BE2C (cell line): ENCODE results near the gene MAP3K20.
"Not testable (repeated sequence)": the region's sequence is repeated elsewhere in the genome, so short reads cannot be mapped to it uniquely, and the experiment has no call there.

Experiments
- DNase-seq: peaks from one replicate; pipeline ENCODE4 v3.0.0-alpha.2; 2020
- H3K27me3 ChIP-seq: fragments of 250-450 bp; sonication (Bioruptor Pico); 2 replicates; pipeline ENCODE4 v1.5.1; 2020; ENCODE audit warnings: mild to moderate bottlenecking
- H3K36me3 ChIP-seq: fragments of 250-450 bp; sonication (Bioruptor Pico); 2 replicates; pipeline ENCODE4 v1.5.1; 2020; ENCODE audit warnings: mild to moderate bottlenecking
- H3K4me1 ChIP-seq: fragments of 250-450 bp; sonication (Bioruptor Pico); 2 replicates; pipeline ENCODE4 v1.5.1; 2020
- H3K4me3 ChIP-seq: 2 replicates; pipeline ENCODE4 v1.5.1; 2011; ENCODE audit warnings: low read depth, low read length
- H3K9me3 ChIP-seq: fragments of 250-450 bp; sonication (Bioruptor Pico); 2 replicates; pipeline ENCODE4 v1.5.1; 2020
- CTCF ChIP-seq: IDR thresholded peaks from 2 replicates; pipeline ENCODE4 v1.5.1; 2012; ENCODE audit warnings: mild to moderate bottlenecking, low read depth, low read length

Gene MAP3K20

GRCh38 chr2:173165443-173166238 lies 90.0 kb downstream of the MAP3K20 start:
- no peak overlapping the region for H3K4me3 ChIP-seq
- no peak for TF ChIP-seq CTCF
- H3K36me3 ChIP-seq: no peaks in the 10 kb centered on the region
- no peak for DNase-seq
- no peaks in the 10 kb centered on the region for H3K9me3 ChIP-seq
- no peaks in the 10 kb centered on the region for H3K4me1 ChIP-seq
- H3K27me3 ChIP-seq: no peaks in the 10 kb centered on the region

GRCh38 chr2:173171321-173171720 lies 95.7 kb downstream of the MAP3K20 start:
- no peaks in the 10 kb centered on the region for H3K36me3 ChIP-seq
- no peak for TF ChIP-seq CTCF

GRCh38 chr2:173171924-173172643 lies 96.4 kb downstream of the MAP3K20 start:
- no peaks in the 10 kb centered on the region for H3K36me3 ChIP-seq
- no peaks in the 10 kb centered on the region for H3K4me1 ChIP-seq
- DNase-seq: no peak
- H3K27me3 ChIP-seq: no peaks in the 10 kb centered on the region
- no peak overlapping the region for H3K4me3 ChIP-seq
- TF ChIP-seq CTCF: no peak
- H3K9me3 ChIP-seq: no peaks in the 10 kb centered on the region

More at GRCh38 chr2:173171321-173171720, 95.7 kb downstream of the MAP3K20 start:
- DNase-seq: no peak
- H3K4me3 ChIP-seq: no peak overlapping the region
- no peaks in the 10 kb centered on the region for H3K27me3 ChIP-seq
- no peaks in the 10 kb centered on the region for H3K9me3 ChIP-seq
- no peaks in the 10 kb centered on the region for H3K4me1 ChIP-seq

- DNase-seq, H3K36me3 ChIP-seq: not testable (repeated sequence)
Measured at GRCh38 chr2:173174339-173174738, 98.7 kb downstream of the MAP3K20 start.

GRCh38 chr2:173175222-173175621 lies 99.6 kb downstream of the MAP3K20 start:
- no peak for TF ChIP-seq CTCF
- H3K4me3 ChIP-seq: no peak overlapping the region
- no peak for DNase-seq
- no peaks in the 10 kb centered on the region for H3K27me3 ChIP-seq
- H3K36me3 ChIP-seq: no peaks in the 10 kb centered on the region
- no peaks in the 10 kb centered on the region for H3K9me3 ChIP-seq
- H3K4me1 ChIP-seq: no peaks in the 10 kb centered on the region

More at GRCh38 chr2:173174339-173174738, 98.7 kb downstream of the MAP3K20 start:
- not testable (repeated sequence) for H3K27me3 ChIP-seq, H3K4me3 ChIP-seq, H3K9me3 ChIP-seq, H3K4me1 ChIP-seq

- no peaks in the 10 kb centered on the region for H3K27me3 ChIP-seq
- no peaks in the 10 kb centered on the region for H3K4me1 ChIP-seq
- no peak for TF ChIP-seq CTCF
- DNase-seq: no peak
- no peak overlapping the region for H3K4me3 ChIP-seq
- no peaks in the 10 kb centered on the region for H3K36me3 ChIP-seq
- H3K9me3 ChIP-seq: no peaks in the 10 kb centered on the region
Measured at GRCh38 chr2:173181982-173182381, 106.3 kb downstream of the MAP3K20 start.
